Measurements from ENCODE around the gene KDM3B. TPM values are rescaled to one million over a fixed set of nuclear protein-coding genes. Genes with fewer than 3 reads are reported as not detected.

Gene KDM3B
- total RNA-seq, 5 donors from 2014 or later (not counting 1 experiment from before 2014, with no cell fraction given): 72.9 to 78.3 (median 76.0) TPM

DNA sequence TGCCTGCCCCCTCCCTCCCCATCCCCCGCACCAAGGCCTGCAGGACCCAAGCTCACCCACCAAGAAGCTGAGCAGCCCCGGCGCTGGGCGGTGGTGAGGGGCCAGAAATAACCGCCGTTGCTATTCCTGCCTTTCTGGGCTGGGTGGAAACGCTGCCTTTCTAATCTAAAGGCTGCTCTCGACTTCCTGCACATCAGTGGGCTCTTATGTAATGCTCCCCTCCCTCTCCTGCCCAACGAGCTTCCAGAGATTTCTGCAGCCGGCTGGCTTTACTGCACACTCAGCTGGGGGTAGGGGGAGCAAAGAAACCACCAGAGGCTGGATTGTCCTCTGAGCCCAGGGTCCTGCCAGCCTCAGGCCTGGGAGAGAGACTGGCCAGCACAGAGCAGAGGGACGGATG, 105.9 kb downstream of the KDM3B start:
- Mint-ChIP-seq H3K27me3 (no peaks in the 10 kb centered on the region), H3K36me3 (no peaks in the 10 kb centered on the region), H3K27ac (peak overlapping the region in 1 of 2 donors; percentile 96), H3K9me3 (no peaks in the 10 kb centered on the region), H3K4me3 (peak overlapping the region in 1 of 3 donors; percentile 71), H3K4me1 (peaks cover 32 to 42% (median 37%) of the 10 kb centered on the region in 3 donors)
- no peak for ATAC-seq (replicated peaks in 1 of 4)
- ChIA-PET CTCF (interaction anchor here in 1 of 2 donors (0.6 to 1.1 kb wide), 2 partner anchors 34 to 85 kb away, joined by 3 to 6 read pairs; partner anchors contain the start of gene ETF1), POLR2A (no interaction called here)
- Histone ChIP-seq H3K27me3 (replicated peaks in 1 of 2; ENCODE audit: control insufficient read depth in 2 of 2, extremely low read depth in 1 of 2, insufficient read depth in 2 of 2, low read length in 1 of 2) (peaks cover 0 to 8% of the 10 kb centered on the region in 2 experiments), H3K36me3 (ENCODE audit: control insufficient read depth in 2 of 2, extremely low read depth in 1 of 2, insufficient read depth in 1 of 2, low read length in 1 of 2) (peaks cover 0 to 4% of the 10 kb centered on the region in 2 donors), H3K4me3 (ENCODE audit: control insufficient read depth in 1 of 2, extremely low read depth in 1 of 2, low read length in 1 of 2) (no peak overlapping the region), H3K27ac (ENCODE audit: low read length) (peak overlapping the region; percentile 65), H3K4me1 (ENCODE audit: control insufficient read depth in 1 of 2, extremely low read depth in 1 of 2, insufficient read depth in 2 of 2, low read length in 2 of 2) (peaks cover 25 to 41% of the 10 kb centered on the region in 2 experiments), H3K9me3 (no peaks in the 10 kb centered on the region)
- DNase-seq: no peak
- 46% methylated on average over 6 of the region's 11 CpGs for WGBS (ENCODE audit: insufficient coverage)

DNA sequence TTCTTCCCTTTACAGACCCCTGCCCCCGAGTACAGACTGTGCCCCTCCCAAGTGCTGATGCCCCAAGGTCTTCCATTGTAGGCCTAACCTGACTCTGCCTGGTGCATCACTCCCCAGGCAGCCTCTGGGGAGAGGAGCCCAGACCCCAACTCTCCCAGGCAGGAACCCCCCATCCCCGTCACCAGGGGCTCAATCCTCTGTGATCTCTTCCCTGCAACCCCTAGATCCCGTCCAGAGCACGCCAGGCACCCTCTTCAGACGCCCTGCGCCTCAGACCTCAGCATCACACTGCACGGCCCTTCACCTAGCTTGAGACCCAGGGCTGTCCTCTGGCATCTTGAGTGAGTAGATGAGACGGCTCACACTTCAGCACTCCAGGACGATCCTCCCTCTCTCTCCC, 106.4 kb downstream of the KDM3B start:
- H3K4me3 ChIP-seq (ENCODE audit: control insufficient read depth in 1 of 2, extremely low read depth in 1 of 2, low read length in 1 of 2): no peak overlapping the region
- H3K36me3 Mint-ChIP-seq: no peaks in the 10 kb centered on the region
- no peaks in the 10 kb centered on the region for H3K9me3 Mint-ChIP-seq
- H3K27me3 ChIP-seq (replicated peaks in 1 of 2; ENCODE audit: control insufficient read depth in 2 of 2, extremely low read depth in 1 of 2, insufficient read depth in 2 of 2, low read length in 1 of 2): peaks cover 0 to 7% of the 10 kb centered on the region in 2 experiments
- peaks cover 25 to 46% of the 10 kb centered on the region in 2 experiments for H3K4me1 ChIP-seq (ENCODE audit: control insufficient read depth in 1 of 2, extremely low read depth in 1 of 2, insufficient read depth in 2 of 2, low read length in 2 of 2)
- no peaks in the 10 kb centered on the region for H3K9me3 ChIP-seq
- H3K4me3 Mint-ChIP-seq: peak overlapping the region in 2 of 3 donors; percentile 36 to 71
- ChIA-PET POLR2A (interaction anchor here in 1 of 2 donors (0.5 kb wide), 1 partner anchor 884 kb away, joined by 3 read pairs; no protein-coding TSS in a partner anchor), CTCF (interaction anchor here in 1 of 2 donors (0.6 kb wide), 1 partner anchor 34 kb away, joined by 6 read pairs; no protein-coding TSS in a partner anchor)
- H3K27ac ChIP-seq (ENCODE audit: low read length): peak overlapping the region; percentile 65
- WGBS (ENCODE audit: insufficient coverage): 80% methylated on average over 8 of the region's 9 CpGs
- ATAC-seq (replicated peaks in 1 of 4): no peak
- H3K36me3 ChIP-seq (ENCODE audit: control insufficient read depth in 2 of 2, extremely low read depth in 1 of 2, insufficient read depth in 1 of 2, low read length in 1 of 2): peaks cover 0 to 4% of the 10 kb centered on the region in 2 donors
- H3K4me1 Mint-ChIP-seq: peaks cover 34 to 42% (median 37%) of the 10 kb centered on the region in 3 donors
- H3K27ac Mint-ChIP-seq: peak overlapping the region; percentile 87 to 96
- H3K27me3 Mint-ChIP-seq: no peaks in the 10 kb centered on the region
- DNase-seq: no peak

DNA sequence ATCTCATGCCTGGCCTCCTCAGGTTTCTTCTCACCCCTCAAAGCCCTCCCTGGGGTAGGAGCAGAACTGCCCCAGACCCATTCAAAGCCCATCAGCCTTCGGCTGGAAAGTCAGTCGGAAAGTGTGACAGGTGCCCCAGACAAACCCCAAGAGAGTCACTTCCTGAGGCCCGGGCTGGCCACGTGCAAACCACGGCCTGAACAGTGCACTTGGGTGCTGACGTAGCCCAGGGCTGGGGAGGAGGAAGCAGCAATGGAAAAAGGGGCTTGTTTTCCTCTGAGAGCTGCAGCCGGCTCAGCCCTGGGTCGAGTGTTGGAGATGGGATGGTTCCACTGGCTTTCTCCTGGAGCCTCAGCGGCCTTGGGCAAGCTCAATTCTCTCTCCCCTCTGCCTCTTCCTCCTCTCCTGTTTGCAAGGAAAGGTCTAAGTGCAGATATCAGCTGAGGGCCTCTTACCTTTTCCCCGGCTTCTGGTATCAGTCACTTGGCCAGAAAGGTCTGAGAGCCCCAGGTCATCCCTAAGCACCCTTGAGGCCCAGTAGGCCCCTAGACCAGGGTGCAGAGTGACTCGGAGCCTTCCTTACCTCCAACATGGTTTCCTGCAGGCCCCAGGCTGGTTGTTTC, 106.9 kb downstream of the KDM3B start:
- CTCF ChIA-PET: interaction anchor here in 1 of 2 donors (0.6 kb wide), 1 partner anchor 294 kb away, joined by 6 read pairs; no protein-coding TSS in a partner anchor
- ATAC-seq (replicated peaks in 1 of 4): peak; percentile 44 to 60 (median 52)
- DNase-seq: peak; percentile 39 to 86 (median 69)
- H3K36me3 Mint-ChIP-seq: no peaks in the 10 kb centered on the region
- no peaks in the 10 kb centered on the region for H3K9me3 Mint-ChIP-seq
- Histone ChIP-seq H3K9me3 (no peaks in the 10 kb centered on the region), H3K4me1 (ENCODE audit: control insufficient read depth in 1 of 2, extremely low read depth in 1 of 2, insufficient read depth in 2 of 2, low read length in 2 of 2) (peaks cover 25 to 50% of the 10 kb centered on the region in 2 experiments), H3K4me3 (ENCODE audit: control insufficient read depth in 1 of 2, extremely low read depth in 1 of 2, low read length in 1 of 2) (no peak overlapping the region), H3K27ac (ENCODE audit: low read length) (peak overlapping the region; percentile 65), H3K36me3 (ENCODE audit: control insufficient read depth in 2 of 2, extremely low read depth in 1 of 2, insufficient read depth in 1 of 2, low read length in 1 of 2) (peaks cover 0 to 4% of the 10 kb centered on the region in 2 donors), H3K27me3 (replicated peaks in 1 of 2; ENCODE audit: control insufficient read depth in 2 of 2, extremely low read depth in 1 of 2, insufficient read depth in 2 of 2, low read length in 1 of 2) (peaks cover 0 to 6% of the 10 kb centered on the region in 2 experiments)
- H3K27ac Mint-ChIP-seq: peak overlapping the region; percentile 87 to 96
- peak overlapping the region; percentile 29 to 71 (median 36) for H3K4me3 Mint-ChIP-seq
- POLR2A ChIA-PET: interaction anchor here in 1 of 2 donors (0.5 kb wide), 1 partner anchor 883 kb away, joined by 3 read pairs; no protein-coding TSS in a partner anchor
- no peaks in the 10 kb centered on the region for H3K27me3 Mint-ChIP-seq
- H3K4me1 Mint-ChIP-seq: peaks cover 34 to 42% (median 37%) of the 10 kb centered on the region in 3 donors
- 18% methylated on average over 5 of the region's 11 CpGs for WGBS (ENCODE audit: insufficient coverage)

DNA sequence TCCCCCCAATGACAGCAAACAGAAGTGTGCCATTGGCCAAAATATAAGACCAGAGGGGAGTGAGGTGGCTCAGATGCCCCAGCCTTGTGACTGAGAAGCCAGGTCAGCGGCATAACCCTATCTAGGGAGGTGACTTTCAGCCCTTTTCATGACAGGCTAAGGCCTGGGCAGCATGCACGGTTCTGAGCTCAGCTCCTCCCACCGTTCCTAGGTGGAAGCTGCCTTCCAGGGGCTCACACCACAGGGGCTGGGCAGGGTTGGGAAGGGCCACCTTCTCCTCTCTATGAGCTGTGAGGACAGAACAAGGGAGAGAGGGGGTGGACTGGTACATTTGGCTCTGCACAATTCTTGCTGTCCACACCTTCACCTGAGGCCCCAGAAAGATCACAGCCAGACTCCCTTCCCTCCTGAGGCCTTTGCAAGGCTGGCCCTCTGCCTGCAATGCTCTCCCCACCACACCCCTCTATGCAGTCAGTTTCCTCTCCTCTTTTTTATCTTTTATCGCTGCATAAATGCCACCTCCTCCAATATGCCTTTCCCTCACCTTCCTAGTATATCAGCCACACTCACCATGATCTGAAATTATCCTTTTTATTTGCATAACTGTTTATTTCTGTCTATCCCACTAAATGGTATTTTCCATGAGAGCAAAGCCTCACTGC, 107.7 kb downstream of the KDM3B start:
- peaks cover 0 to 6% of the 10 kb centered on the region in 2 experiments for H3K27me3 ChIP-seq (replicated peaks in 1 of 2; ENCODE audit: control insufficient read depth in 2 of 2, extremely low read depth in 1 of 2, insufficient read depth in 2 of 2, low read length in 1 of 2)
- H3K4me3 ChIP-seq (ENCODE audit: control insufficient read depth in 1 of 2, extremely low read depth in 1 of 2, low read length in 1 of 2): no peak overlapping the region
- H3K9me3 Mint-ChIP-seq: no peaks in the 10 kb centered on the region
- H3K9me3 ChIP-seq: no peaks in the 10 kb centered on the region
- H3K4me3 Mint-ChIP-seq: peak overlapping the region in 1 of 3 donors; percentile 71
- WGBS (ENCODE audit: insufficient coverage): 77% methylated on average over 4 of the region's 4 CpGs
- H3K27ac ChIP-seq (ENCODE audit: low read length): peak overlapping the region; percentile 65
- CTCF ChIA-PET: interaction anchor here in 1 of 2 donors (0.6 kb wide), 1 partner anchor 295 kb away, joined by 6 read pairs; no protein-coding TSS in a partner anchor
- POLR2A ChIA-PET: no interaction called here
- ATAC-seq (replicated peaks in 1 of 4) (no peak), DNase-seq (no peak)
- H3K27ac Mint-ChIP-seq: peak overlapping the region; percentile 45 to 96
- no peaks in the 10 kb centered on the region for H3K27me3 Mint-ChIP-seq
- H3K36me3 ChIP-seq (ENCODE audit: control insufficient read depth in 2 of 2, extremely low read depth in 1 of 2, insufficient read depth in 1 of 2, low read length in 1 of 2): peaks cover 0 to 4% of the 10 kb centered on the region in 2 donors
- H3K4me1 ChIP-seq (ENCODE audit: control insufficient read depth in 1 of 2, extremely low read depth in 1 of 2, insufficient read depth in 2 of 2, low read length in 2 of 2): peaks cover 25 to 52% of the 10 kb centered on the region in 2 experiments
- H3K4me1 Mint-ChIP-seq: peaks cover 34 to 42% (median 37%) of the 10 kb centered on the region in 3 donors
- H3K36me3 Mint-ChIP-seq: no peaks in the 10 kb centered on the region

DNA sequence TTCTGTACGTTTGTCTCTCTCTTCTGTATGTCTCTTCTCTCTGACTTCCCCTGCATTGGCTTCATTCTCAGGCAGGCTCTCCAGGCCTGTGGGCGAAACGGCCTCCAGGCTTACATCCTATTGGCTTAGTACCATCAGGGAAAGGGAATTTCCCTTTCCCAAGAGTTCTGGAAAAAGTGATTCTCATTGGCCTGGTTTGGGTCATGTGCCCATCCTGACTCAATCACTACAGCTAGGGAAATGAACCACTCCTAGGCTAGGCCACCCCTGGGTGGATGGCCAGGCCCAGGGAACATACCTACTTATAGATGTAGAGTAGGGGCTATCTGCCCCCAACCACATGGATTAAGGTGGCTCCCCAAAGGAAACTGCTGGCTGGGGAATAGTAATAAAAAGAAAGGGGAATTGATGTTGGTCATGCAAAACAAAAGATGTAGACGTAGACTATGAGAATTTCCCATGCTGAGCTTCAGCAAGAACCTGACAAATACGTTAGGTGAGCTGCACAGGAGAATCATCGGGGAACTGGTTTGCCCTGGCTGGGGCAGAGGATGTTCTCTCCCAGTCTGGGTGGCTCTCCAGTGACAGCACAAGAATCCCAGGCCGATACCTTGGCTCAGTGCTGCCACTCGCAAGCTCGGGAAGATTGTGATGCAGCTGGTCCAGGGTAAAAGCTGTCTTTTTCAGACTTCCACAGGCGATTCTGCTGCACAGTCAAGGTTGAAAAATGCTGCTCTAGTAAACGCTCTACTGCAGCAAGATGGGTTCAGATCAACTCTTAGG, 109.0 kb downstream of the KDM3B start:
- Histone ChIP-seq H3K9me3 (no peaks in the 10 kb centered on the region), H3K4me1 (ENCODE audit: control insufficient read depth in 1 of 2, extremely low read depth in 1 of 2, insufficient read depth in 2 of 2, low read length in 2 of 2) (peaks cover 30 to 61% of the 10 kb centered on the region in 2 experiments), H3K27me3 (replicated peaks in 1 of 2; ENCODE audit: control insufficient read depth in 2 of 2, extremely low read depth in 1 of 2, insufficient read depth in 2 of 2, low read length in 1 of 2) (peaks cover 0 to 10% of the 10 kb centered on the region in 2 experiments), H3K27ac (ENCODE audit: low read length) (no peak overlapping the region), H3K36me3 (ENCODE audit: control insufficient read depth in 2 of 2, extremely low read depth in 1 of 2, insufficient read depth in 1 of 2, low read length in 1 of 2) (no peaks in the 10 kb centered on the region), H3K4me3 (ENCODE audit: control insufficient read depth in 1 of 2, extremely low read depth in 1 of 2, low read length in 1 of 2) (no peak overlapping the region)
- POLR2A ChIA-PET: interaction anchor here in 1 of 2 donors (0.6 kb wide), 1 partner anchor 52 kb away, joined by 3 read pairs; no protein-coding TSS in a partner anchor
- 94% methylated on average over 10 of the region's 11 CpGs for WGBS (ENCODE audit: insufficient coverage)
- Mint-ChIP-seq H3K27me3 (no peaks in the 10 kb centered on the region), H3K27ac (no peak overlapping the region), H3K4me1 (peaks cover 37 to 46% (median 42%) of the 10 kb centered on the region in 3 donors), H3K9me3 (no peaks in the 10 kb centered on the region), H3K4me3 (no peak overlapping the region), H3K36me3 (no peaks in the 10 kb centered on the region)
- no peak for ATAC-seq (replicated peaks in 1 of 4)
- CTCF ChIA-PET: interaction anchor here (0.9 to 2.7 kb wide), 4 partner anchors 11 to 86 kb away, joined by 3 to 11 read pairs (median 4); no protein-coding TSS in a partner anchor
- no peak for DNase-seq

All from T-cell (primary cell).